ENCODE data around the gene ALS2. TPM values are rescaled to one million over a fixed set of nuclear protein-coding genes. Genes with fewer than 3 reads are reported as not detected.
A peak's percentile ranks its signal among the peaks of the same experiment; 100 is the strongest.
"Not testable (repeated sequence)": the region's sequence is repeated elsewhere in the genome, so short reads cannot be mapped to it uniquely, and the experiment has no call there.

ALS2 gene
- total and polyA plus RNA-seq, 12 donors, result 3.1 to 24.3 (median 15.3) TPM

- no peaks in the 10 kb centered on the region for H3K4me1 ChIP-seq (replicated peaks in 1 of 2)
- no peaks in the 10 kb centered on the region for H3K27me3 ChIP-seq
- intact Hi-C loops (cut with DNase I), result no loop called here
- H3K9me3 ChIP-seq (replicated peaks in 1 of 3), result no peaks in the 10 kb centered on the region
- no peak for DNase-seq
- 69 to 73% (median 72%) methylated on average over 9 of the region's 9 CpGs for WGBS, 4 donors
- H3K4me3 ChIP-seq, result no peak overlapping the region
- no peaks in the 10 kb centered on the region for H3K36me3 ChIP-seq (replicated peaks in 1 of 2)
- no peak for TF ChIP-seq CTCF (IDR thresholded peaks at IDR 0.05)
- TF ChIP-seq POLR2A (IDR thresholded peaks at IDR 0.05), result no peak
- H3K27ac ChIP-seq, result no peak overlapping the region
Measured at GRCh38 chr2:201813996-201814760, 33.4 kb upstream of the ALS2 start.

GRCh38 chr2:201810604-201811003 lies 29.9 kb upstream of the ALS2 start:
- H3K27ac ChIP-seq; H3K27me3 ChIP-seq; H3K4me3 ChIP-seq; H3K36me3 ChIP-seq (replicated peaks in 1 of 2); DNase-seq; H3K9me3 ChIP-seq (replicated peaks in 1 of 3); intact Hi-C loops (cut with DNase I): not testable (repeated sequence)
- peaks cover 0 to 15% of the 10 kb centered on the region in 2 donors for H3K4me1 ChIP-seq (replicated peaks in 1 of 2)
- 88 to 97% (median 89%) methylated on average over 7 of the region's 7 CpGs for WGBS, 4 donors

- Histone ChIP-seq H3K27ac (no peak overlapping the region), H3K27me3 (no peaks in the 10 kb centered on the region), H3K36me3 (replicated peaks in 1 of 2) (no peaks in the 10 kb centered on the region), H3K4me1 (replicated peaks in 1 of 2) (peaks cover 0 to 15% of the 10 kb centered on the region in 2 donors), H3K9me3 (replicated peaks in 1 of 3) (no peaks in the 10 kb centered on the region), H3K4me3 (no peak overlapping the region)
- TF ChIP-seq POLR2A (IDR thresholded peaks at IDR 0.05) (no peak), CTCF (IDR thresholded peaks at IDR 0.05) (no peak)
- 83 to 93% (median 88%) methylated on average over 3 to 4 of the region's 4 CpGs for WGBS, 4 donors
- intact Hi-C loops (cut with DNase I), result loop anchor here (10.0 kb wide), 2 partner anchors 45 to 365 kb away; no protein-coding TSS in a partner anchor
- DNase-seq, result no peak
Measured at GRCh38 chr2:201809633-201810032, 28.9 kb upstream of the ALS2 start.

GRCh38 chr2:201808027-201808426 lies 27.3 kb upstream of the ALS2 start:
- H3K4me1 ChIP-seq (replicated peaks in 1 of 2), result peaks cover 0 to 15% of the 10 kb centered on the region in 2 donors
- no peaks in the 10 kb centered on the region for H3K36me3 ChIP-seq (replicated peaks in 1 of 2)
- no peaks in the 10 kb centered on the region for H3K9me3 ChIP-seq (replicated peaks in 1 of 3)
- no peak for DNase-seq
- WGBS, 4 donors, result 72 to 79% (median 77%) methylated on average over 2 of the region's 2 CpGs
- intact Hi-C loops (cut with DNase I), result loop anchor here (10.0 kb wide), 2 partner anchors 47 to 367 kb away; no protein-coding TSS in a partner anchor
- H3K4me3 ChIP-seq, result no peak overlapping the region
- H3K27me3 ChIP-seq, result no peaks in the 10 kb centered on the region
- H3K27ac ChIP-seq, result peak overlapping the region in 2 of 5 donors; percentile 25 to 56
- TF ChIP-seq POLR2A (IDR thresholded peaks at IDR 0.05), result no peak
- no peak for TF ChIP-seq CTCF (IDR thresholded peaks at IDR 0.05)
